Astrocyte (in vitro differentiated cells and primary cell): ENCODE results near the gene ZNF343.
"Not testable (repeated sequence)": the region's sequence is repeated elsewhere in the genome, so short reads cannot be mapped to it uniquely, and the experiment has no call there.

Experiments
- EZH2 ChIP-seq: IDR thresholded peaks from 2 replicates; pipeline ENCODE4 v1.6.1; 2012; ENCODE audit warnings: mild to moderate bottlenecking, low read length, inconsistent platforms; ENCODE audit not compliant: insufficient read depth
- TF ChIP-seq, protein P1 (sequence below): IDR thresholded peaks from 2 replicates; pipeline ENCODE4 v1.5.1; 2011; ENCODE audit warnings: low read depth, mild to moderate bottlenecking, inconsistent platforms, low read length, moderate library complexity; ENCODE audit not compliant: insufficient read depth

DNA sequence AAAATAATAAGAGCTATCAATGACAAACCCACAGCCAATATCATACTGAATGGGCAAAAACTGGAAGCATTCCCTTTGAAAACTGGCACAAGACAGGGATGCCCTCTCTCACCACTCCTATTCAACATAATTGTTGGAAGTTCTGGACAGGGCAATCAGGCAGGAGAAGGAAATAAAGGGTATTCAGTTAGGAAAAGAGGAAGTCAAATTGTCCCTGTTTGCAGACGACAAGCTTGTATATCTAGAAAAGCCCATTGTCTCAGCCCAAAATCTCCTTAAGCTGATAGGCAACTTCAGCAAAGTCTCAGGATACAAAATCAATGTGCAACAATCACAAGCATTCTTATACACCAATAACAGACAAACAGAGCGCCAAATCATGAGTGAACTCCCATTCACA lies 3.9 kb downstream of the ZNF343 start:
- TF ChIP-seq, protein P1, sequence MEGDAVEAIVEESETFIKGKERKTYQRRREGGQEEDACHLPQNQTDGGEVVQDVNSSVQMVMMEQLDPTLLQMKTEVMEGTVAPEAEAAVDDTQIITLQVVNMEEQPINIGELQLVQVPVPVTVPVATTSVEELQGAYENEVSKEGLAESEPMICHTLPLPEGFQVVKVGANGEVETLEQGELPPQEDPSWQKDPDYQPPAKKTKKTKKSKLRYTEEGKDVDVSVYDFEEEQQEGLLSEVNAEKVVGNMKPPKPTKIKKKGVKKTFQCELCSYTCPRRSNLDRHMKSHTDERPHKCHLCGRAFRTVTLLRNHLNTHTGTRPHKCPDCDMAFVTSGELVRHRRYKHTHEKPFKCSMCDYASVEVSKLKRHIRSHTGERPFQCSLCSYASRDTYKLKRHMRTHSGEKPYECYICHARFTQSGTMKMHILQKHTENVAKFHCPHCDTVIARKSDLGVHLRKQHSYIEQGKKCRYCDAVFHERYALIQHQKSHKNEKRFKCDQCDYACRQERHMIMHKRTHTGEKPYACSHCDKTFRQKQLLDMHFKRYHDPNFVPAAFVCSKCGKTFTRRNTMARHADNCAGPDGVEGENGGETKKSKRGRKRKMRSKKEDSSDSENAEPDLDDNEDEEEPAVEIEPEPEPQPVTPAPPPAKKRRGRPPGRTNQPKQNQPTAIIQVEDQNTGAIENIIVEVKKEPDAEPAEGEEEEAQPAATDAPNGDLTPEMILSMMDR, result not testable (repeated sequence)
- TF ChIP-seq EZH2, result not testable (repeated sequence)
